HG02763 (cell line): ENCODE measurements around the gene KIRREL3.
"Not testable (repeated sequence)": the region's sequence is repeated elsewhere in the genome, so short reads cannot be mapped to it uniquely, and the experiment has no call there.

Source experiments
- ATAC-seq: cut with Tn5 transposase; IDR thresholded peaks from one replicate; pipeline ENCODE4 v1.9.1; 2021; ENCODE audit warnings: mild to moderate bottlenecking, moderate library complexity; ENCODE audit not compliant: unreplicated experiment

Gene KIRREL3

DNA sequence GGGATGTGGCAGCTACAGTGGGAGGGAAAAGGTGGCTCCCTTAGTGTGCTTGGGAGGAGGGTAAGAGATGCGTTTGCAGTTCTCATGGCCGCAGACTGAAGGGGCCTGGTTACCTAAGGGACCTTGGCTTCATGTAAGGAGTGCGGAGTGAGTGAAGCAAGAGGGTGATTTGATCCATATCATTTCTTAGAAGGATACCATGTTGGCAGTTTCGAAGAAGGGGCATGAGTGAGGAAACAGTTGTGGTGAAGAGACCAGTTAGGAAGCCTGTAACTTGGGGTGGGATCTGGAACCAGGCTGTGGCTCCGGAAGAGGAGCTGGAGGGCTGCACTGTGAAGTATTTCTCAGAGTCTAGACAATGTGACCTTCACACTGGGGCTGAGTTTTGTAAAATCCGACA is 600.1 kb downstream of the KIRREL3 start:
- ATAC-seq = no peak

DNA sequence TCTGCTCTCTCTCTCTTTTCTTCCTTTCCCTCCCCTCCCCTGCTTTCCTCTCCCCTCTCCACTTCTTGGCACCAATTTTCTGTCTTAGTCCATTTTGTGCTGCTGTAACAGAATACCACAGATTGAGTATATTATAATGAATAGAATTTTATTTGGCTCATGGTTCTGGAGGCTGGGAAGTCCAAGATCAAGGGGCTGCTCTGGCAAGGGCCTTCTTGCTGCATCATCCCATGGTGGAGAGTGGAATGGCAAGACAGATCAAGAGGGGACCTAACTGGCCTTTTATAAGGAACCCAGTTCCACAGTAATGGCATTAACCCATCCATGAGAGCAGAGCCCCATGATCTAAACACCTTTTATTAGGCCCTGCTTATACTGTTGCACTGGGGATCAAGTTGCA is 600.6 kb downstream of the KIRREL3 start:
- no peak for ATAC-seq

DNA sequence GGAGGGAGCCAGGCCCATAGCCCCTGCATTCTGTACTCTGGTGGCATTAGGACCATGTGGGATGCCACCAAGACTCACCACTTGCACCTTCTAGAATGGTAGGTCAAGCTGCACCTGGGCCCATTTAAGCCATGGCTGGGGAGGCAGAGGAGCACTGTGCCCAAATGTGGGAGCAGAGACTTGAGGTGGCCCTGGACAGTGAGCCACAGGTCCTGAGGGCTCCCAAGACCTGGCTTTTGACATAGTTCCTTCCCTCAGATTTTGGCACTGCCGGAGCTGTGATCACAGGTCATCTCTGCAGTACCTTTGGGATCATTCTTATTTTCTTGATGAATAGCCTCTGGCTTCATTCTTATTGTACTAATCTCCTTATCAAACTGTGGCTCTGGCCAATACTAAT is 601.8 kb downstream of the KIRREL3 start:
- ATAC-seq = no peak

DNA sequence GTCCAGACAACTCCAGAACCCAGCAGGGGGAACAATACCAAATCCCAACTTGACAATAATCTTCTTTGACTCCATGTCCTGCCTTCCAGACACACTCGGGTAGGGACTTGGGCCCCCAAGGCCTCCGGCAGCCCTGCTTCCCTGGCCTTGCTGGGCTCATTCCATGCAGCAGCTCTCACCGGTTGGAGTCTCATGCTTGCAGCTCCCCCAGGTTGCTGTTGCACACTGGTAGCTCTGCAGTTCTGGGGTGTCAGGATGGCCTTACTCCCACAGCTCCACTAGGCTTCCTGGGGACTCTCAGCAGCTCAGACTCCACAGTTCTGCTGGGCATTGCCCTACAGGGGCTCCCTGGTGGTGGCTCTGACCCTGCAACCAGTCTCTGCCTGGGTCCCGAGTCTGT is 602.3 kb downstream of the KIRREL3 start:
- no peak for ATAC-seq

DNA sequence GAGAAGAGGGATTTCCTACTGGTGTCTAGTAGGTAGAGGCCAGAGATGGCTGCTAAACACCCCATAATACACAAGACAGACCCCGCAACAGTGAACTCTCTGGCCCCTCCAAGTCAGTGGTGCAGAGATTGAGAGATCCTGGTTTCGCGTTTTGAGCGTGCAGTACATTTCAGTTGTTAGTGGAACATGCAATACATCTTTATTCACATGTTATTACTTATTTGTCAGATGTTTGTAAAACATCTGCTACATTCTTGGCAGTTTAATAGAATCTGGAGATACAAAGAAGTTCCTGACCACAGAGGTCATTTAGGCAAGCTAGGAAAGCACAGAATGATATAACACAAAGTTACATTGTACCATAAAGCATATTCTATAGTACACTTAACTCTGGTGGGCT is 603.6 kb downstream of the KIRREL3 start:
- ATAC-seq = no peak

DNA sequence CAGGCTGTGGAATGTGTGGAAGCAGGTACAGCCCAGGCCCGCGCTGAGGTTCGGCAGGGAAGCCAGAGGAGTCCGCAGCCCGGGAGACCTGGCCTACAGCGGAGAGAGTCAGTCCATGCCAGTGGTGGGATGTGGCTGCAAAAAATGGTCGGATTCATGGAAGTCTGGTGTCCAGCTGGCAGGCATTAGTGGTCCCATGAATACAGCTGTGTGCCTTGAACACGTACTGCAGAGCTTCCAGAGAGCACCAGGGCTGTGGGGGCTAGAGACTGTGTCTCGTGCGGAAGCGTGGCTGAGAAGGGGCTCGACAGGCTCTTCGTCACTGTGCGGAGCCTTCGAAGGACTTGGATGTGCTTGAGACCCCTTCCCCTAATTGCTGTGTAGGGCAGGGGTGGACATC is 604.3 kb downstream of the KIRREL3 start:
- not testable (repeated sequence) for ATAC-seq

DNA sequence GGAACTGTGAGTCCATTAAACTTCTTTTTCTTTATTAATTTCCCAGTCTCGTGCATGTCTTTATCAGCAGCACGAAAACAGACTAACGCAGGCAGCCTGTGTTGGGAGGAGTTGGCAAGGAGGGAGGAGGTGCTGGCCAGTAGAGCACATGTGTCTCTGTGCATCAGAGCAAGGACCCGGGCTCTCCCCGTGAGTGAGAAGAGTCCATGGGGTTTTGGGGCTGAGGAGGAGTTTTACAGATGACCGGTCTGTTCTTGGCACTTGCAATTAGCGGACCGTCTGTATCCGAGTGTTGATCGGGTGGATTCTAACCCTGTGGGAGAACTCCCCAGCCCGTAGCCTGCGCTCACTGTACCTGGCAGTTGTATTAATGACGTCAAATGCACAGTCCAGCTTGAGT is 604.8 kb downstream of the KIRREL3 start:
- not testable (repeated sequence) for ATAC-seq

DNA sequence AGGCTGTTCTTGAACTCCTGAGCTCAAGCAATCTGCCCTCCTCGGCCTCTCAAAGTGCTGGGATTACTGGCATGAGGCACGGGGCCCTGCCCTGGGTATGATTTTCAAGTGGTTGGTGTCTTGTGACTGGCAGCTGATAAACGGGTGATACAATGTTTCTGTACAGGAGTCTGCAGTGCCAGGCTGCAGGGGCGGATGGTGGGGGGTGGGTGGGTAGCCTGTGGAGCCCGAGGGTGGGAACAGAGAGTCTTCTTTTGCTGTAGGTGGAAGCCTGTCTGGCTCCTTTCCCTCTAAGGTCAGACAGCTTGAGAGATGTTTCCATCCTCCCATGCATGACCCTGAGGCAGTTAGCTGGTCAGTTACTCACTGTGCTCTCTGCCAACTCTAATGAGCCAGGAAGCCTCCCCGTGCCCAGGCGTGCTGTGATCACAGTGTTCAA is 605.9 kb downstream of the KIRREL3 start:
- ATAC-seq = not testable (repeated sequence)

DNA sequence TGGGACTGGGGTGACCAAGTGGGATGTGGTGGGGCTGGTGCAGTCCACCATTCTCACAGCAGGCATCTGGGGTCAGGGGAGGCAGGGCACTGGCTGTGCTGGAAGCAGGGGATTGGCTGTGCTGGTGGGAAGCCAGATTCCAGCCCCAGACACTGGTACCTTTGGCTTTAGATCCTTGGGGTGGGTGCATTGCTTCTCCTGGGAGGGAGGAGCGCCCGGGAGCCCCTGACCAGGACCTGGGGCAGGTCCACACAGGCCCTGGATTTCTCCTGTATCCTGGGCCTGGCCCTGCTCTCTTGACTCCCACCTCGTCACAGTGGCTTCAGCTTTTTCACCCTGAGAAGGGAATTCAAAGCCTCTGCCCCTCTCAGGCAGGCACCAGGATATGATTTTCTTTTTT is 606.5 kb downstream of the KIRREL3 start:
- ATAC-seq = no peak

DNA sequence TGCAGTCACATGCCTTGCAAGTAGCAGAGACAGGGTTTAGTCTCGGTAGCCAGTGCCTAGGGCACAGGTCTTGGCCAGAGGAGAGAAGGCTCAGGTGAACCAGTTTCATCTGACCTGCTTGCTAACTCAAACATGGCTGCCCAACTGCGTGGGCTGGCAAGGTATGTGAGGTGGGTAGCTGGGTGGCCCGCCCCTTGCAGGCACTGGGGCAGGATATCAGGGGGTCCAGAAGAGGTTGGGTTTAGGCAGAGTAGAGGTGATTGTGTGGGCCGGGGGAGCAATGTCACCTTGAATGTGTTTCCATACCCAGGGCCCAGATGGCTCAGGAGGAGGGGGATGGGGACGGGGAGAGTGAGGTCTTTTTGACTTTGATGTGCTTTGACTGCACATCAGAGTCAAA is 607.4 kb downstream of the KIRREL3 start:
- ATAC-seq = no peak

DNA sequence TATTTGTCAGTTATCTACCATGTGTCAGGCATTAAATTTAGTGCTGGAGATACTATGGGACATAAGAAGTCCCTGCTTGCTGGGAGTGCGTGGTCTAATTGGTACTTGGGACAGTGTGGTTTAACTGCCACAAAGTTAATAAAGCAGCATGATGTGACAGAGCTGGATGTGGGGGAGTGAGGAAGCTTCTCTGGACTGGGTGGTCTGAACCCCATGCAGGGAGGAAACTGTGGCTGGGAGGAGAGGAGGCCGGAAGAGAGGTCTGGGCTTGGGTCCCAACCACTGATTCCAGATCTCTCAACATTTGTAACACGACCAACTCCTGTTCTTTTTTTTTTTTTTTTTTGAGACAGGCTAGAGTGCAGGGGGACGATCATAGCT is 607.9 kb downstream of the KIRREL3 start:
- ATAC-seq = peak; percentile 23

DNA sequence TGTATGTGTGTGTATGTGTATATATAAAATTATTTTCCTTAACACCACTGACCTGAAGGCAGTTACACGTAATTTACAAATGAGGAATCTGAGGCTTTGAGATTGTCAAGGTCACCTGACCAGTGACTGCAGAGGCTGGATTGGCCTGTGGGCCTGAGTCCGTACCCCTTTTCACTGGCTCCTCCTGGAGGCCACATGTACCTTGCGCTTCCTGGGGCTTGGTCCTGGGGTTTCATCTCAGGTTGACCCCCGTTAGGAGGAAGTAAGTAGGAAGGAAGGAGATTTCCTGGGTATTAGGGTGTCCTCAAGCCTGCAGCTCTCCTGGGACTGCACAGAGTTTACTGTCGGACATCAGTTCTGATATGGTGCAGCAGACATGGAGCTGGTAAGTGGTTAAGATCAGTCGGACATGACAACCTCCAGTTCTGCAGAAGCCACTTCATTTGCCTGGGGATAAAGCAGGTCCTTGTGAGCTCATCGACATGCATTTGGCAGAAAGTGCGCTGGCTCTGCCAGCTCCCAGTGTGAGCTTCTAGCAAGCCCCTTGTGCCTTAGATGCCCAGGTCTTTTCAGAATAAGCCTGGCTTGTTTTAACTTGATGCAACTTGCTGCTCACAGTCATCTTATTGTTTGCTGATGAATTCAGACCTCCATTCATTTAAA is 608.5 kb downstream of the KIRREL3 start:
- peak; percentile 62 for ATAC-seq

DNA sequence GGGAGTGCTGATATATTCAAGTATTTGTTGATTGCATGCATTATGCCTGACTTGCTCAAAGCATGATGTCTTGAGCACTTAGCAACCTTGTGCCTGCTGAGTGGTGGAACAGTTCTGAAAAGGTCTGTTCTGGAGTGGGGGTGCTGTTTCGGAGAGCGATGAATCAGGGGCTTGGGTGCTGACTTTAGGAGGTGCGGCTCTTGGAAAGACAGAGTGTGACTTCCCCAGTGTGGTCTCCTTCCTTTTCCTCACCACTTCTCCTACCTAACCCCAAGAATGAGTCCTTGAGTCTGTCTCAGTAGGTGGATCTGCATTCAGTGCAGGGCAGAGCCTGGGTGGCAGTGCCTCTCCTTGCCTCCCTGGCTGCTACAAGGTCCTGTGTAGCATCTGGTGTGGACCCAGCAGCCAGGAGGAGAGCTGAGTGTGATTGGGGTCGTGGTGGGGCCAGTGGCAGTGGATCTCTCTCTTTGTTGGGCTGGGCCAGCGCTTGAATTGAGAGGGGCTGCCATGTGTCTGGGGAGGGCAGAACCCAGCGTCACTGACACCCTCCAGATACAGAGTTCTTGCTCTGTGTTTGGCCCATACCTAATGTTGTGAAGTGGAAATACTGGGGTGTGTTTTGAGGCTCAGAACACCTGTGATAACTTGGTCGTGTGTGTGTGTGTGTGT is 609.1 kb downstream of the KIRREL3 start:
- ATAC-seq = no peak

DNA sequence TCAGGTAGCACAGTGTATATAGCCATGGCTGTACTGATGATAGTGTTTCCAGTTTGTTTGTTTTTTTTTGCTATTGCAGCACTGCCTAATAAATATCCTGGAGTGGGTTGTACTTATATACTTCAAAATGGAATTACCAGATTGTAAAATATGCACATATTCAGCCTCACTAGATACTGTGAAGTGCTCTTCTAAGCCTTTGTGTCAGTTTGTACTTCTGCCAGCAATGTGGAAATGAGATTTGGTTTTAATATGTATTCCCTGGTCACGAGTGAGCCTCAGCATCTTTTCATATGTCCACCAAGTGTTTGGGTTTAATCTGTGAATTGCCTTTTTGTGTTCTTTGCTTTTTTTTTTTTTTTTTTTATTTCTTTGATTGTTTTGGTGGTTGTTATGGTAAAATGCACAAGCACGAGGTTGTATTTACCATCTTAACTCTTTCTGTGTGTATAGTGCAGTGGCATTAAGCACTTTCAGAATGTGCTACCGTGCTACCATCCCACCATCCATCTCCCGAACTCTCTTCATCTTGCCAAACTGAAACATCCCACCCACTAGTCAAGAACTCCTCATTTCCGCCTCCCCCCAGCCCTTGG is 610.2 kb downstream of the KIRREL3 start:
- ATAC-seq = no peak

DNA sequence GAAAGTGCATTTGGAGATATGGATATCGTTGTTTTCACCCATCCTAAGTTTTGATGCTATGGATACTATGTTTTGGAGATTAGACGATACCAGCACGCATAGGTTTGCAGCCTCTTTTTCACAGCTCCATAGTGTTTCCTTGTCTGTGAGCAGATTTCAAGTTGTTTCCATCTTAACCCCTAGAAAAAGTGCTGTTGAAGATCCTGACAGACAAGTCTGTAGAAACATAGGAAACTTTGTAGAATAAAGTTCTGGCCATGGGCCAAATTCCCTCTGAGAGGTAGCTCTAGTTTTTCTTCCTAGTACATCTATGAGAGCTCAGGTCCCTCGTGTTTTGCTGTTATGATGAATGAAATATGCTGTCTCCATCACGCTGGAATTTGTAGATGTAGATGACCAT is 612.7 kb downstream of the KIRREL3 start:
- ATAC-seq = no peak

DNA sequence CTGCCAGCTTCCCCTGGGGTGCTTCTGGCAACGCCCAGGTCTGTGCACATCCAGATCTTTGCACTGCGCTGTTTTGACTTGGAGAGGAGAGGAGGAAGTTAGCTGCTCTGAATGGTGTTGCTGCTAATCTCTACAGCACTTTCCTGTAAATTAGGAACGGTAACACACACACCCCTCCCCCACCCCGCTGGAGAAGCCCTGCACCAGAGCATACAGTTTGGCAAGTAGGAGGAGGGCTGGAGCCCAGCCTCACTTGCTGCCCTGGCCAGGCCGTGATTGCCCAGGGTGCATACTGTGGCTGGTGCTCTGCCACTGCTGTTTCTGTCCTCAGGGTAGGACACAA is 613.9 kb downstream of the KIRREL3 start:
- not testable (repeated sequence) for ATAC-seq

DNA sequence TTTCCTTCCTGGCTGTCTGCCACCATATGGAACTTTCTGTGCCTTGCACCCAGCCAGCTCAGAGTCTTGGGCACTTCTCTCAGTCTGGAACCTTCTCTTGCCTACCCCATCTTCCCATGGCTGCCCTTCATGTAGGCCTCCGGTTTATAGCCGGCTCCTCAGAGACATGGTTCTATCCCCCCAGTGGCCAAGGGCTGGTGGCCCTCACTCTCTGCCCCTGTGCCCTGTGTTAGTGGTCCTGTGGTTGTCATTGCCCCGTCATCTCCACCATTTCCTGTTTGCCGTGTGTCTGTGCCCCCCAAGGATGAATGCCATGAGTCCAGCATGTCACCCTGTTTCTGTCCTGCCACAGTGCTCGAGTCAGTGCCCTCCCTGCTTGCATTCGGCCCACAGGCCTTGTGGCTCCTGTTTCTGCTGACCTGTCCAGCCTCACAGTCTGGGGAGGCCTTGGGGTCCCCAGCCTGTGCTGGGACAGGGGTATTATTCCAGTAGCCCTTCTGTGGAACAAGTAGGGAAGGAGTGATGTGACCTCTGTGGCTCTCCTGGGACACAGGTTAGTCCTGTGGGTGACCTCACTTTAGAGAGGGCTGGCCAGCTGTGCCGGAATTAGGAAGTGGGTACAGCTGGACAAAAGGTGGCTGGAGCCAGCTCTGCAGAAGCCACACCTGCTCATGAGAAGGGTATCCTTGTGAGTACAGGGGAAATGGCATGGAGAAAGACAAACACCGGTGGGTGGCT is 614.4 kb downstream of the KIRREL3 start:
- ATAC-seq = no peak

DNA sequence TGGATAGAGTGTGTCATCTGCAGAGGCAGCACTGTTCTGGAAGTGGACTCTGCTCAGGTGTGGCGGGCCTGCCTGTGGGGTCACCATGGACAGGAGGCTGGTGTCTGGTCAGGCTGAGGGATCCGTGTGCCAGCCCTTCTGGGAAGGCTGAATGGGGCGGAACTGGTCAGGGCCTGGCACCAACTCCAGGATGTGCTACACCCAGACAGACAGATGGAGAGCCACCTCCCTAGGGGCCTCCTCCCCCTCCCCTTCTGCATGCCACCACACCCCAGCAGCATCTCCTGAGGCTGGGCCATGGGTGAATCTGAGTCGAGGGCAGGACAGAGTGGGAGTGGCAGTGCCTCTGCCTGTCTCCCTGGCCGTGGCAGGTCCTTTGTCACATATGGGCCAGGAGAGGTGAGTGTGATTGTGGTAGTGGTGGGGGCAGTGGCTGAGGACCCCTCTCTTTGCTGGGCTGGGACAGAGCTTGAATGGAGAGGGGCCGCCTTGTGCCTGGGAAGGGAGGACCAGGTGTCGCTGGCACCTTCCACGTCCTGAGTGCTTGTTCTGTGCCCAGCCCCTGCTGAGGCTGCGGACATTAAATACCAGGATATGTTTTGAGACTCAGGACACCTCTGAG is 616.0 kb downstream of the KIRREL3 start:
- no peak for ATAC-seq

DNA sequence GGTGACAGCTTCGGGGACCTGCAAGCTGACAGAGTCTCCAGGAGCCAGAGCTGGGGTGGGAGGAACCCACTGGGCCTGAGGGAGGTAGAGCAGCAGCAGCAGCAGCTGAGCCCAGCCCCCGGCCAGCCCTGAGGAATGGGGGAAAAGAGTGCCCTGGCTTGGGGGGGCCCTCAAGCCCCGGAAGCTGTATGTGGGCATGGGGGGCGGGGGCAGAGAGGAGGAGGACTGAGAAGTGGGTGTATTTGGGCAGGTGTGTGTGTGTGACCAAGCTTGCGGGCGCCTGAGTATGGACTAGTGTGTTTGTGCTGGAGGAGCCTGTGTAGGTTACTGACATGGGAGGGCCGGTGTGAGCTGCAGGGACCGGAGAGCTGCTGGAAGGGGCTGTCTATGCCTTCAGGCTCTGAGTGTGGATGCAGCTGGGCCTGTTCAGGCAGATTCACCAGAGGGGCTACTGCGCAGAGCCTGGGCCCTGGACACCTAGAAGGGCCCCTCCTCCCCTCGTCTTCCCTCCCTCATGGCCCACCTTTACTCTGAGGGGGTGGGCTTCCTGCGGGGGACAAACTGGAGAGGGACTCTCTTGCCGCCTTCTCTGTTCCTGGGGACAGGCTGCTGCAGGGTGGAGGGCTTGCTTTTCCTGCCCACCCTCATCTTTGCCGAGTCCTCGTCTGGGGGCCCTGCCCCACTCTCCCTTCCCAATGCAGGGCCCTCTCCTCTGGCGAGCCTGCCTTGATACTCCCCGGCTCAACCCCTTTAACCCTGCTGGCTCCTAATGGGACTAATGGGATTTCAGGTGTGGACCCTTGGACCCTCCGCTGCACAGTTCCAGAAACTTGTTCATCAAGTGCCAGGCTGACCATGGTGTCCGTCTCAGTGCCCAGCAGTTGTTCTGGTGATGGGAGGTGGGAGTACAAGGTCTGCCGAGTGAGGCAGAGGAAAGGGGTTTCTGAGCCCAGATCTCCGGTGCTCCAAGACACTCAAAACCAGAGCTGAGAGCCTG is 616.9 kb downstream of the KIRREL3 start:
- no peak for ATAC-seq

DNA sequence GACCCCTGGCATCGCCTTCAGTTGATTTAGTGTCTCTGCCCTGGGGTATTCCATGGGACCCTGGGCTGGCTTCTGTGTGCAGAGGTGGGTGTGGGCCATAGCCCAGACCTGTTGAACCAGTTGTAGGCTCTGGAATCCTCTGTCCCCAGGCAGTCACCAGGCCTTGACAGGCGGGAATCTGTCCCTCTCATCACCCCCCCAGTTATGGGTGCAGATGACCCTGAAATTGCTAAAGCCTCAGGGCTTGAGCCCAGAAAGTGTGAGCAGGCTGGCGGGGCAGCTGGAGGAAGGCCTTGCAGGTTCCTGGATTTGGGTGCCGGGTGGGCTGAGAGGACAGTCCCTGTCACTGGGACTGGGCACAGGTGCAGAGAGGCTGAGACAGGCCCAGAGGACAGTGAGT is 617.9 kb downstream of the KIRREL3 start:
- not testable (repeated sequence) for ATAC-seq
